ENCODE data around the gene BSN. TPM values are rescaled to one million over a fixed set of nuclear protein-coding genes. Genes with fewer than 3 reads are reported as not detected.

BSN gene
- total RNA-seq, 1 experiment from 2014 or later = 0.37 TPM

DNA sequence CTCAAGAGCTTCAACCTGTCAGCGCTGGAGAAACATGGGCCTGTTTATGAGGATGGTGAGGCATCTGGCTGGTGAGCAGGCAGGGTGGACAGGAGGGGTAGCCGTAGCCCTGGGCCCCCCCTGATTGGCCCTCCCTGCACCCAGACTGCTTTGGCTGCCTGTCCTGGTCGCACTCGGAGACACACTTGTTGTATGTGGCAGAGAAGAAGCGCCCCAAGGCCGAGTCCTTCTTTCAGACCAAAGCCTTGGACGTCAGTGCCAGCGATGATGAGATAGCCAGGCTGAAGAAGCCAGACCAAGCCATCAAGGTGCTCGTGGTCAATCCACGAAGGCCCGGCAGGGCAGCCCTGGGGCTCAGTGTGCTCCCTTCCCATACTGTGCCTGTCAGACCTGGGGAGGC, 121.6 kb downstream of the BSN start:
- H3K36me3 Mint-ChIP-seq (ENCODE audit: insufficient read depth, unreplicated experiment) = peaks cover 23% of the 10 kb centered on the region
- no peaks in the 10 kb centered on the region for H3K27me3 Mint-ChIP-seq (ENCODE audit: insufficient read depth, unreplicated experiment)
- BruUV-seq (replicated peaks) = TSS peak; percentile 62
- no peak overlapping the region for H3K27ac Mint-ChIP-seq (ENCODE audit: low read depth, unreplicated experiment)
- no peaks in the 10 kb centered on the region for H3K9me3 Mint-ChIP-seq (ENCODE audit: unreplicated experiment)
- TF ChIP-seq, protein P1, sequence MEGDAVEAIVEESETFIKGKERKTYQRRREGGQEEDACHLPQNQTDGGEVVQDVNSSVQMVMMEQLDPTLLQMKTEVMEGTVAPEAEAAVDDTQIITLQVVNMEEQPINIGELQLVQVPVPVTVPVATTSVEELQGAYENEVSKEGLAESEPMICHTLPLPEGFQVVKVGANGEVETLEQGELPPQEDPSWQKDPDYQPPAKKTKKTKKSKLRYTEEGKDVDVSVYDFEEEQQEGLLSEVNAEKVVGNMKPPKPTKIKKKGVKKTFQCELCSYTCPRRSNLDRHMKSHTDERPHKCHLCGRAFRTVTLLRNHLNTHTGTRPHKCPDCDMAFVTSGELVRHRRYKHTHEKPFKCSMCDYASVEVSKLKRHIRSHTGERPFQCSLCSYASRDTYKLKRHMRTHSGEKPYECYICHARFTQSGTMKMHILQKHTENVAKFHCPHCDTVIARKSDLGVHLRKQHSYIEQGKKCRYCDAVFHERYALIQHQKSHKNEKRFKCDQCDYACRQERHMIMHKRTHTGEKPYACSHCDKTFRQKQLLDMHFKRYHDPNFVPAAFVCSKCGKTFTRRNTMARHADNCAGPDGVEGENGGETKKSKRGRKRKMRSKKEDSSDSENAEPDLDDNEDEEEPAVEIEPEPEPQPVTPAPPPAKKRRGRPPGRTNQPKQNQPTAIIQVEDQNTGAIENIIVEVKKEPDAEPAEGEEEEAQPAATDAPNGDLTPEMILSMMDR (IDR thresholded peaks at IDR 0.05; ENCODE audit: unreplicated experiment) = no peak
- H3K4me3 Mint-ChIP-seq (ENCODE audit: unreplicated experiment) = no peak overlapping the region
- POLR2A ChIA-PET = interaction anchor here (0.6 to 1.8 kb wide), 3 partner anchors 13 to 164 kb away, joined by 4 to 8 read pairs (median 5); partner anchors contain the start of genes MST1 and RNF123
- CTCF ChIA-PET = interaction anchor here (4.6 kb wide), 1 partner anchor 136 kb away, joined by 23 read pairs; no protein-coding TSS in a partner anchor
- intact Hi-C loops (cut with micrococcal nuclease) = no loop called here
- no peak for DNase-seq (ENCODE audit: unreplicated experiment)
- H3K4me1 Mint-ChIP-seq (ENCODE audit: insufficient read depth, unreplicated experiment) = peaks cover 12% of the 10 kb centered on the region

GRCh38 chr3:49680493-49681231, 126.4 kb downstream of the BSN start:
- CTCF ChIA-PET = interaction anchor here (1.1 to 1.4 kb wide), 2 partner anchors 9 kb away, joined by 3 read pairs; partner anchors contain the start of gene RNF123
- Mint-ChIP-seq H3K27ac (ENCODE audit: low read depth, unreplicated experiment) (no peak overlapping the region), H3K4me1 (ENCODE audit: insufficient read depth, unreplicated experiment) (peaks cover 5% of the 10 kb centered on the region), H3K27me3 (ENCODE audit: insufficient read depth, unreplicated experiment) (no peaks in the 10 kb centered on the region), H3K36me3 (ENCODE audit: insufficient read depth, unreplicated experiment) (peaks cover 16% of the 10 kb centered on the region), H3K4me3 (ENCODE audit: unreplicated experiment) (no peak overlapping the region), H3K9me3 (ENCODE audit: unreplicated experiment) (no peaks in the 10 kb centered on the region)
- TF ChIP-seq, protein P1 (IDR thresholded peaks at IDR 0.05; ENCODE audit: unreplicated experiment) = no peak
- no TSS peak for BruUV-seq (replicated peaks)
- intact Hi-C loops (cut with micrococcal nuclease) = no loop called here
- DNase-seq (ENCODE audit: unreplicated experiment) = no peak
- POLR2A ChIA-PET = interaction anchor here (0.5 to 1.2 kb wide), 2 partner anchors 9 to 796 kb away, joined by 3 to 4 read pairs; partner anchors contain the start of genes MST1 and RNF123

GRCh38 chr3:49681232-49681522, 126.9 kb downstream of the BSN start:
- DNase-seq (ENCODE audit: unreplicated experiment) = no peak
- no peak overlapping the region for H3K4me3 Mint-ChIP-seq (ENCODE audit: unreplicated experiment)
- intact Hi-C loops (cut with micrococcal nuclease) = no loop called here
- no peaks in the 10 kb centered on the region for H3K27me3 Mint-ChIP-seq (ENCODE audit: insufficient read depth, unreplicated experiment)
- H3K36me3 Mint-ChIP-seq (ENCODE audit: insufficient read depth, unreplicated experiment) = peaks cover 13% of the 10 kb centered on the region
- TF ChIP-seq, protein P1 (IDR thresholded peaks at IDR 0.05; ENCODE audit: unreplicated experiment) = no peak
- ChIA-PET CTCF (no interaction called here), POLR2A (no interaction called here)
- H3K9me3 Mint-ChIP-seq (ENCODE audit: unreplicated experiment) = no peaks in the 10 kb centered on the region
- H3K27ac Mint-ChIP-seq (ENCODE audit: low read depth, unreplicated experiment) = no peak overlapping the region
- H3K4me1 Mint-ChIP-seq (ENCODE audit: insufficient read depth, unreplicated experiment) = peaks cover 5% of the 10 kb centered on the region
- no TSS peak for BruUV-seq (replicated peaks)

DNA sequence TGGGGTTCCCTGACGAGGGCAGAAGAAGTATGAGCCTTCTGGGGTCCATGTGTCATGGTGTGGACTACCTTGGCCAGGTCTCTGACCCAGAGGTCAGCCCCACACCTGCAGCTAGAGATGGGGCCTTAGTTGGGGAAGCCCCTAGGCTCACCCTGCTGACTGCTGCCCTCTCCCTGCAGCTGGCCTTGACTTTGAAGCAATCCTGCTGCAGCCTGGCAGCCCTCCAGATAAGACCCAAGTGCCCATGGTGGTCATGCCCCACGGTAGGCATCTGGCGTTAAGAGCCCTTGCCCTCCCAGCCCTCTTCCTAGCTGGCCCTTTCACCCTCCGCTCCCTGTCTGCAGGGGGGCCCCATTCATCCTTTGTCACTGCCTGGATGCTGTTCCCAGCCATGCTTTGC, 127.3 kb downstream of the BSN start:
- intact Hi-C loops (cut with micrococcal nuclease) = no loop called here
- Mint-ChIP-seq H3K9me3 (ENCODE audit: unreplicated experiment) (no peaks in the 10 kb centered on the region), H3K36me3 (ENCODE audit: insufficient read depth, unreplicated experiment) (peaks cover 12% of the 10 kb centered on the region), H3K27me3 (ENCODE audit: insufficient read depth, unreplicated experiment) (no peaks in the 10 kb centered on the region), H3K4me3 (ENCODE audit: unreplicated experiment) (no peak overlapping the region), H3K27ac (ENCODE audit: low read depth, unreplicated experiment) (no peak overlapping the region), H3K4me1 (ENCODE audit: insufficient read depth, unreplicated experiment) (peaks cover 5% of the 10 kb centered on the region)
- CTCF ChIA-PET = no interaction called here
- TF ChIP-seq, protein P1 (IDR thresholded peaks at IDR 0.05; ENCODE audit: unreplicated experiment) = no peak
- no peak for DNase-seq (ENCODE audit: unreplicated experiment)
- POLR2A ChIA-PET = no interaction called here
- no TSS peak for BruUV-seq (replicated peaks)
